Astrocyte (in vitro differentiated cells and primary cell): Measurements from ENCODE around the gene LRRC42.

ENCODE experiments used
- CTCF ChIP-seq: IDR thresholded peaks from 2 replicates; pipeline ENCODE4 v1.5.1; 2011; ENCODE audit warnings: low read depth, mild to moderate bottlenecking, inconsistent platforms, low read length, moderate library complexity; ENCODE audit not compliant: insufficient read depth
- EZH2 ChIP-seq: IDR thresholded peaks from 2 replicates; pipeline ENCODE4 v1.6.1; 2012; ENCODE audit warnings: mild to moderate bottlenecking, low read length, inconsistent platforms; ENCODE audit not compliant: insufficient read depth

- TF ChIP-seq CTCF (no peak), EZH2 (no peak)
Observed at GRCh38 chr1:53995683-53996082, 49.5 kb downstream of the LRRC42 start.
